Liver (tissue), 3 donors: ENCODE measurements around the gene SLC2A9.
A peak's percentile ranks its signal among the peaks of the same experiment; 100 is the strongest.

ENCODE experiments used
- CTCF ChIP-seq: fragments of 150-350 bp; IDR thresholded peaks from 2 replicates; pipeline ENCODE4 v1.5.1; 2017; ENCODE audit warnings: improper control_type of control experiment, low read depth, low read length; ENCODE audit not compliant: missing input control
- JUND ChIP-seq, 2 donors: IDR thresholded peaks; 2 replicates each; pipeline ENCODE4 v1.6.1; 2016; ENCODE audit warnings: antibody characterized with exemption in 2 of 2
- RAD21 ChIP-seq, 2 donors: IDR thresholded peaks; 2 replicates each; pipeline ENCODE4 v1.6.1; 2016; ENCODE audit warnings: antibody characterized with exemption in 2 of 2, mild to moderate bottlenecking in 2 of 2
- SP1 ChIP-seq: IDR thresholded peaks from 2 replicates; pipeline ENCODE4 v1.6.1; 2018; ENCODE audit warnings: antibody characterized with exemption, mild to moderate bottlenecking
- TAF1 ChIP-seq: conservative IDR thresholded peaks from 2 replicates; pipeline ENCODE4 v1.6.1; 2016; ENCODE audit warnings: antibody characterized with exemption, mild to moderate bottlenecking
- TF ChIP-seq, protein P1 (sequence below): IDR thresholded peaks from 2 replicates; pipeline ENCODE4 v1.6.1; 2016; ENCODE audit warnings: antibody characterized with exemption, mild to moderate bottlenecking
- TF ChIP-seq, protein P2 (sequence below): IDR thresholded peaks from 2 replicates; pipeline ENCODE4 v1.6.1; 2016; ENCODE audit warnings: antibody characterized with exemption
- donor health status: healthy.
- donor health status: healthy.

DNA sequence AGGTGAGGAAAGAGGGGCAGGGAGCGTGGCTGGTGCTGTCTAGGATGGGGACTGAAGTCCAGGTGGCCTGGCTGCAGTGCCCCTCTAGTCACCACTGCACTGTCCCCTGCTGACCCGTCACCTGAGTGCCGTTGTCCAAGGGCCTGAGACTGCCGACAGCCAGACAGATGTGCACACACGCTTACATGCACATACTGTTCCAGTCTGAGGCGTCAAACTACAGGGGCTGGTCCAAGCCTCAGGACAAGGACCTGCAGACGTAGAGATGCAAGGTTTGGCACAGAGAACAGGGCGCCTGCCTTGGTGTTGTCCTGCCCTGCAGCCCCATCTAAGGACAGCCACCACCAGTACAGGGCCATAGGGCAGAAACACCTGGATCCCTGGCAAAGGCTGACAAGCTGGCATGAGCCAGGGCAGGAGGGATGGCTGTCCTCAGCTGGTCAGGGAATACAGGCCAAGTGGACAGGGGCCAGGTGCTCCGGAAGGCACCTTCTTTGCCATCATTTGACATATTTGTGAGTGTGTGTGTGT lies 1.7 kb downstream of the SLC2A9 start:
- TF ChIP-seq, protein P1, sequence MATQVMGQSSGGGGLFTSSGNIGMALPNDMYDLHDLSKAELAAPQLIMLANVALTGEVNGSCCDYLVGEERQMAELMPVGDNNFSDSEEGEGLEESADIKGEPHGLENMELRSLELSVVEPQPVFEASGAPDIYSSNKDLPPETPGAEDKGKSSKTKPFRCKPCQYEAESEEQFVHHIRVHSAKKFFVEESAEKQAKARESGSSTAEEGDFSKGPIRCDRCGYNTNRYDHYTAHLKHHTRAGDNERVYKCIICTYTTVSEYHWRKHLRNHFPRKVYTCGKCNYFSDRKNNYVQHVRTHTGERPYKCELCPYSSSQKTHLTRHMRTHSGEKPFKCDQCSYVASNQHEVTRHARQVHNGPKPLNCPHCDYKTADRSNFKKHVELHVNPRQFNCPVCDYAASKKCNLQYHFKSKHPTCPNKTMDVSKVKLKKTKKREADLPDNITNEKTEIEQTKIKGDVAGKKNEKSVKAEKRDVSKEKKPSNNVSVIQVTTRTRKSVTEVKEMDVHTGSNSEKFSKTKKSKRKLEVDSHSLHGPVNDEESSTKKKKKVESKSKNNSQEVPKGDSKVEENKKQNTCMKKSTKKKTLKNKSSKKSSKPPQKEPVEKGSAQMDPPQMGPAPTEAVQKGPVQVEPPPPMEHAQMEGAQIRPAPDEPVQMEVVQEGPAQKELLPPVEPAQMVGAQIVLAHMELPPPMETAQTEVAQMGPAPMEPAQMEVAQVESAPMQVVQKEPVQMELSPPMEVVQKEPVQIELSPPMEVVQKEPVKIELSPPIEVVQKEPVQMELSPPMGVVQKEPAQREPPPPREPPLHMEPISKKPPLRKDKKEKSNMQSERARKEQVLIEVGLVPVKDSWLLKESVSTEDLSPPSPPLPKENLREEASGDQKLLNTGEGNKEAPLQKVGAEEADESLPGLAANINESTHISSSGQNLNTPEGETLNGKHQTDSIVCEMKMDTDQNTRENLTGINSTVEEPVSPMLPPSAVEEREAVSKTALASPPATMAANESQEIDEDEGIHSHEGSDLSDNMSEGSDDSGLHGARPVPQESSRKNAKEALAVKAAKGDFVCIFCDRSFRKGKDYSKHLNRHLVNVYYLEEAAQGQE: no peak
- TF ChIP-seq CTCF (peak; percentile 15), JUND (IDR thresholded peaks at IDR 0.05) (peak; percentile 27 to 37), RAD21 (IDR thresholded peaks at IDR 0.05) (peak; percentile 58 to 62), TAF1 (no peak), SP1 (peak; percentile 71)
- TF ChIP-seq, protein P2, sequence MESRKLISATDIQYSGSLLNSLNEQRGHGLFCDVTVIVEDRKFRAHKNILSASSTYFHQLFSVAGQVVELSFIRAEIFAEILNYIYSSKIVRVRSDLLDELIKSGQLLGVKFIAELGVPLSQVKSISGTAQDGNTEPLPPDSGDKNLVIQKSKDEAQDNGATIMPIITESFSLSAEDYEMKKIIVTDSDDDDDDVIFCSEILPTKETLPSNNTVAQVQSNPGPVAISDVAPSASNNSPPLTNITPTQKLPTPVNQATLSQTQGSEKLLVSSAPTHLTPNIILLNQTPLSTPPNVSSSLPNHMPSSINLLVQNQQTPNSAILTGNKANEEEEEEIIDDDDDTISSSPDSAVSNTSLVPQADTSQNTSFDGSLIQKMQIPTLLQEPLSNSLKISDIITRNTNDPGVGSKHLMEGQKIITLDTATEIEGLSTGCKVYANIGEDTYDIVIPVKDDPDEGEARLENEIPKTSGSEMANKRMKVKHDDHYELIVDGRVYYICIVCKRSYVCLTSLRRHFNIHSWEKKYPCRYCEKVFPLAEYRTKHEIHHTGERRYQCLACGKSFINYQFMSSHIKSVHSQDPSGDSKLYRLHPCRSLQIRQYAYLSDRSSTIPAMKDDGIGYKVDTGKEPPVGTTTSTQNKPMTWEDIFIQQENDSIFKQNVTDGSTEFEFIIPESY: peak; percentile 58
